GM10266 (cell line): ENCODE results near the gene RAB39A.

ENCODE experiments used
- DNase-seq: peaks from one replicate; pipeline ENCODE4 v3.0.0; 2012; ENCODE audit errors: extremely low spot score
- TF ChIP-seq, protein P1 (sequence below): IDR thresholded peaks from 2 replicates; pipeline ENCODE4 v1.5.1; 2012; ENCODE audit warnings: mild to moderate bottlenecking, low read depth; ENCODE audit not compliant: control insufficient read depth, insufficient read depth; ENCODE audit errors: missing control alignments

The RAB39A gene

DNA sequence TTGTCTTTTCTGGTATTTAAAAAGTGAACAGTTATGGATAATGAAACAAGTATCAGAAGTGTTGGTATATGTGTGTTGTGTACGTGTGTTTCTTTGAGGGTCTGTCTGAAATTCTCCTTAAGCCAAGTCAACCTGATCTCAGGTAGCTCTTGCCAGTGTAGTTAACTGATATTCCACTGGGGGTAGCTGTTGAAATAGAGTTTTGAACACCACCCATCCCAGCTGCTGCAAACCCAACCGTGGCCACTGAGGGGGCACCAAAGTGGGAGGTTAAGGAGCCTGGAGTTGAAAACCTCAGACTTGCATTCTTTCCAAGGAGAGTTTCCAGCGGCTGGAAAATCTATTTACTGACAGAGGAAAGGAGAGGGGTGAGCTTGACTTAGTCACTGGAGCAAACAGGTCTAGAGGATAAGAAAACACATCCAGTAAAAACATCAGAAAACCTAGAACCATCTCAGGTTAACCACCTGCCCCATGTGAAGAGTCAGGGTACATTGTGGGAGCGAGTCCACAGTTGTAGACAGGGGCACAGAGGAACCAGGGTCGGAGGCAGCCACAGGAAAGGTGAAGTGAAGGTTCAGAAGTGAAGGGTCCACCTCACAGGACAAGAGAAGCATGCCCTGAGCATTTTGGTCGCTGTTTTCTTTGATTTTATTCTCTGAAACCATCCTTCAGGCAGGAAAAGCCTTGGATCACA lies 71.7 kb downstream of the RAB39A start:
- TF ChIP-seq, protein P1, sequence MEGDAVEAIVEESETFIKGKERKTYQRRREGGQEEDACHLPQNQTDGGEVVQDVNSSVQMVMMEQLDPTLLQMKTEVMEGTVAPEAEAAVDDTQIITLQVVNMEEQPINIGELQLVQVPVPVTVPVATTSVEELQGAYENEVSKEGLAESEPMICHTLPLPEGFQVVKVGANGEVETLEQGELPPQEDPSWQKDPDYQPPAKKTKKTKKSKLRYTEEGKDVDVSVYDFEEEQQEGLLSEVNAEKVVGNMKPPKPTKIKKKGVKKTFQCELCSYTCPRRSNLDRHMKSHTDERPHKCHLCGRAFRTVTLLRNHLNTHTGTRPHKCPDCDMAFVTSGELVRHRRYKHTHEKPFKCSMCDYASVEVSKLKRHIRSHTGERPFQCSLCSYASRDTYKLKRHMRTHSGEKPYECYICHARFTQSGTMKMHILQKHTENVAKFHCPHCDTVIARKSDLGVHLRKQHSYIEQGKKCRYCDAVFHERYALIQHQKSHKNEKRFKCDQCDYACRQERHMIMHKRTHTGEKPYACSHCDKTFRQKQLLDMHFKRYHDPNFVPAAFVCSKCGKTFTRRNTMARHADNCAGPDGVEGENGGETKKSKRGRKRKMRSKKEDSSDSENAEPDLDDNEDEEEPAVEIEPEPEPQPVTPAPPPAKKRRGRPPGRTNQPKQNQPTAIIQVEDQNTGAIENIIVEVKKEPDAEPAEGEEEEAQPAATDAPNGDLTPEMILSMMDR = peak; percentile 58
- peak; percentile 70 for DNase-seq

DNA sequence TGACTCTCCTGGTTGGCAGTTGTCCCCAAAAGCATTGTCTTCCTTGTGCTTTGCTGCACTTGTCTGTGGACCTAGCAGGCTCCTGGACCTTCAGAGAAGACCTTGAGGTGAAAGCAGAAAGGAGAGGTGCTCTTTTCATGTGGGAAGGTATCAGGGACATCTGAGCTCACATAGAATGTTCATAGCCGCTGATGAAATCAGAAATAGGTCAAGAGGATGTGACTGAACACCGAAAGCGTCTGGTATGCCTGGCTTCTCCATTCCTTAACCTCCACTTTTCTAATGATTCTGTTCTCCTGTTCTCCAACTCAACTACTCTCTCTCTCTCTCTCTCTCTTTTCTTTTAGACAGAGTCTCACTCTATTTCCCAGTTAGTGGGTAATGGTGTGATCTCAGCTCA lies 74.2 kb downstream of the RAB39A start:
- no peak for DNase-seq
- TF ChIP-seq, protein P1 = no peak

DNA sequence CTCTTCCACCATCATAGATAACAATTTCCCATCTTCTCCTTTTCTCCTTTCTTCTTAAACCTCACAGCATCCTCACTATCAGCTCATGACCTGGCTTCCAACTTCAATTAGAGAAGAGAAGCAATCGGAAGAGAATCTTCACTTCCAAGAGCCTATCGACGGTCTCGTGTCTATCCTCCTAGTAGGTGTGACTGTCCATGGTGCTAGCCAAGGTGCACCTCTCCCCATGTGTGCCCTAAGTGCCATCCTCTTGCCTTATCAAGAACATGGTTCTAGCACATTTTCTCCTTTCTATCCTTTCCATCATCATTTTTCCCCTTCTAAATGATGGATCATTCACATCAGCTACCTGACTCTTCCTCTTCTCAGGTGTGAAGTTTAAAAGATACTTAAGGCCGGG lies 75.4 kb downstream of the RAB39A start:
- TF ChIP-seq, protein P1 = no peak
- DNase-seq = no peak

DNA sequence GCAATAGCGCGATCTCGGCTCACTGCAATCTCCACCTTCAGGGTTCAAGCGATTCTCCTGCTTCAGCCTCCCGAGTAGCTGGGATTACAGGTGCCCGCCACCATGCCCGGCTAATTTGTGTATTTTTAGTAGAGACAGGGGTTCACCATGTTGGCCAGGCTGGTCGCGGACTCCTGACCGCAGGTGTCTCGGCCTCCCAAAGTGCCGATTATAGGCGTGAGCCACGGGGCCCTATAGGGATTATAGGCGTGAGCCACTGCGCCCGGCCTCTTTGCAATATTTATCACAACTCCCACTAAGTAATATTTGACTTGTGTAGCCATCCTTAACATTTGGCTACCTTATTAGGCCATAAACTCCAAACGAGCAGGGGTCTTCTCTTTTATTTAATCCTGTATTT lies 79.6 kb downstream of the RAB39A start:
- DNase-seq = no peak
- TF ChIP-seq, protein P1 = no peak

DNA sequence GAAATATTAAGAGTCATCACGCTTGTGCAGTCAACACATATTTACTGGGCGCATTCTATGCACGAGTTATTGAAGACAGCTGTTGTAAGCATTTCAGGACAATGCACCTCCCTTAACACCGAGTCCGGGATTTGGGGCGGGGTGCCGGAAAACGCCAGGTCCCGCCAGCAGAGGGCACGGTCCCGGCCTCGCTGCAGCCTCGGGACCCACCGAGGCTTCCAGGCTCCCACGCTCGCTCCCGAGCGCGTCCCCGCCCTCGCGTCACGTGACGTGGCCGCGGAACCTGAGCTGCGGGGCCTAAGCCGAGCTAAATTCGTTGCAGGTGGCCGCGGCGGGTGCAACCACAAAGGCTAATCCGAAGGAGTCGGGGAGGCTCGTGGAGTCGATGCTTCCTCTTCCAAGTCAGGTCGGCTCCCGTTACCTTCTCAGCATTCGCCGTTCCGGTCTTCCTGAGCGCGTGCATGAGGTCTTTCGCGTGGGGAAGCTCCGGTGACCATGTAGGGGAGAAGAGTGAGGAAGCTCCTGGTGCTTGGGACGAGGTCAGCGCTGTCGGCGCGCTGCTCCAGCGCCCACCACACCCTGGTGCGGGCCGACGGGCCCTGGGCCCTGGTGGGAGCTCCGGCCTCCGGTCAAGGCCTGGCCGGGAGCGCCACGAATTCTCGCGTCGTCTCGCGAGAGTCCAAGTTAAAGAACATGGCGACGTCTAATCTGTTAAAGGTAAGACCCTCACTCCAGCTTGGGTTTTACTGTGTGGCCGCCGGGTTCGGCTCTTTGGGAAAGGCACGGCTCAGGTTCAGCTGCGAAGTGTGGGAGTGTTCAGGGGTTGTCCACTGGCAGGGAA lies 80.6 kb downstream of the RAB39A start, which contains the start of gene CUL5:
Gene CUL5 (plus strand): TSS at position 243 of the 841 bp plus-strand sequence. CDS start 451 bp downstream, at position 694.
- peak; percentile 87 for DNase-seq
- TF ChIP-seq, protein P1 = peak; percentile 85

DNA sequence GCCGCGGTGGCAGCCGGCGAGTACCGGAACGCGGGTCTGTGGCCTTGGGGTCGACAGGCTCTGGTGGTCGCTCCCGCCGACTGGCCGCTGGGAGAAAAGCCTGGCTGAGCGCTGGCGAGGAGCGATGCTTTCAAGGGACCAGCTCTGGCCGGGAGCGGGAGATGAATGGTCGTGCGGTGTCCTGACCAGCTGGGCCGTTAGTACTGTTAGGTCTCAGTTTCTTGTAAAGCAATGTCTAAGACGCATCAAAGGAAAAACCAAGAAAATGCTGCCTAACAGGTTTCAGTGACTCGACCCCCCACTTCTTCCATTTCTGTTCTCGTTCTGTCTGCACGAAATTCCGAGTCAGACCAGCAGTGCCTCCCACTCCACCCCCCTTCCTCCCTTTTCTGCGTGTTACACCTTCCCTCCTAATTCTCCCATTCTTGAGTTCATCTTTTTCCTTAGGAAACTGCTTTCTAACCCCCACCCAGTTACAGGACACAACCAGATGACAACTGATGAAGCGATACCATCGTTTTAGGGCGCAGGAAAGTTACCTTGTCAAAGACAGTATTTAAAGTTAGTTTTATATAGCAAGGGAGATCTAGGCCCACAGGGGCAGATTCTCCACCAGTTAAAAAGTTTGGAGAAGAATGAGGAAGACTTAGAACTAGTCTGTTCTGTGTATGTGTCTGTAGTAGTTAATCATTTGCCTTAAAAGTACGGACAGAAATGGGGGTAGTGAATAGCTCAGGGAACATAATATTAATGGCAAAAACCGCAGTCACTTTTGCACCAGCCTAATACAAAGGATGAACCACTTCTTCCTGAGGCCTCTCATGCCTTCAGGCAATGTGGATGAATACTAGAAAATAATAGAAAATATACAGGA lies 81.5 kb downstream of the RAB39A start:
- TF ChIP-seq, protein P1 = no peak
- no peak for DNase-seq
